ENCODE data around the gene ADAM30.
A peak's percentile ranks its signal among the peaks of the same experiment; 100 is the strongest.

The ADAM30 gene

GRCh38 chr1:119908661-119909060 lies 12.3 kb upstream of the ADAM30 start:
- DNase-seq (ENCODE audit: low spot score), result no peak

GRCh38 chr1:119906927-119907652 lies 10.8 kb upstream of the ADAM30 start:
- no peak for DNase-seq (ENCODE audit: low spot score)

GRCh38 chr1:119903443-119903835 lies 7.1 kb upstream of the ADAM30 start:
- no peak for DNase-seq (ENCODE audit: low spot score)

- DNase-seq (ENCODE audit: low spot score), result no peak
Observed at GRCh38 chr1:119902775-119903442, 6.6 kb upstream of the ADAM30 start.

GRCh38 chr1:119898981-119899720 lies 2.8 kb upstream of the ADAM30 start:
- no peak for DNase-seq (ENCODE audit: low spot score)

- DNase-seq (ENCODE audit: low spot score), result no peak
Observed at GRCh38 chr1:119898530-119898929, 2.2 kb upstream of the ADAM30 start.

GRCh38 chr1:119895102-119895501 lies 1.2 kb downstream of the ADAM30 start:
- DNase-seq (ENCODE audit: low spot score), result no peak

- no peak for DNase-seq (ENCODE audit: low spot score)
Observed at GRCh38 chr1:119893827-119894700, 2.3 kb downstream of the ADAM30 start.

- no peak for DNase-seq (ENCODE audit: low spot score)
Observed at GRCh38 chr1:119893238-119893791, 3.0 kb downstream of the ADAM30 start.

- no peak for DNase-seq (ENCODE audit: low spot score)
Observed at GRCh38 chr1:119891386-119891785, 4.9 kb downstream of the ADAM30 start.

GRCh38 chr1:119888476-119888875 lies 7.8 kb downstream of the ADAM30 start:
- DNase-seq (ENCODE audit: low spot score), result no peak

GRCh38 chr1:119887427-119887826 lies 8.9 kb downstream of the ADAM30 start:
- DNase-seq (ENCODE audit: low spot score), result no peak

- peak; percentile 9 for DNase-seq (ENCODE audit: low spot score)
Observed at GRCh38 chr1:119885903-119886783, 10.2 kb downstream of the ADAM30 start.

GRCh38 chr1:119884711-119885110 lies 11.6 kb downstream of the ADAM30 start:
- no peak for DNase-seq (ENCODE audit: low spot score)

- DNase-seq (ENCODE audit: low spot score), result no peak
Observed at GRCh38 chr1:119883826-119884225, 12.5 kb downstream of the ADAM30 start.

GRCh38 chr1:119882132-119883049 lies 13.9 kb downstream of the ADAM30 start:
- DNase-seq (ENCODE audit: low spot score), result no peak

- no peak for DNase-seq (ENCODE audit: low spot score)
Observed at GRCh38 chr1:119879510-119880434, 16.5 kb downstream of the ADAM30 start.

GRCh38 chr1:119878171-119878570 lies 18.1 kb downstream of the ADAM30 start:
- DNase-seq (ENCODE audit: low spot score), result no peak

GRCh38 chr1:119874186-119874585 lies 22.1 kb downstream of the ADAM30 start:
- DNase-seq (ENCODE audit: low spot score), result no peak
